Renal pelvis (tissue), 4 donors: ENCODE results near the gene CBX5. TPM values are rescaled to one million over a fixed set of nuclear protein-coding genes. Genes with fewer than 3 reads are reported as not detected.
"Not testable (repeated sequence)": the region's sequence is repeated elsewhere in the genome, so short reads cannot be mapped to it uniquely, and the experiment has no call there.

Experiments used
- DNase-seq: peaks from one replicate; pipeline ENCODE4 v3.0.0-alpha.2; 2013
- polyA plus RNA-seq, 3 donors: library from polyadenylated mRNA; unstranded; fragments of 120-200 nt; gene quantifications; one replicate each; pipeline ENCODE4 v1.2.1, GENCODE V29; 2013; ENCODE audit not compliant: insufficient read length in 3 of 3

Gene CBX5
- polyA plus RNA-seq, 3 donors, result 103 to 146 (median 132) TPM

- no peak for DNase-seq
These were observed 19.7 kb upstream of the CBX5 start for GRCh38 chr12:54299515-54300224.

GRCh38 chr12:54298904-54299303 is 19.0 kb upstream of the CBX5 start:
- no peak for DNase-seq

DNA sequence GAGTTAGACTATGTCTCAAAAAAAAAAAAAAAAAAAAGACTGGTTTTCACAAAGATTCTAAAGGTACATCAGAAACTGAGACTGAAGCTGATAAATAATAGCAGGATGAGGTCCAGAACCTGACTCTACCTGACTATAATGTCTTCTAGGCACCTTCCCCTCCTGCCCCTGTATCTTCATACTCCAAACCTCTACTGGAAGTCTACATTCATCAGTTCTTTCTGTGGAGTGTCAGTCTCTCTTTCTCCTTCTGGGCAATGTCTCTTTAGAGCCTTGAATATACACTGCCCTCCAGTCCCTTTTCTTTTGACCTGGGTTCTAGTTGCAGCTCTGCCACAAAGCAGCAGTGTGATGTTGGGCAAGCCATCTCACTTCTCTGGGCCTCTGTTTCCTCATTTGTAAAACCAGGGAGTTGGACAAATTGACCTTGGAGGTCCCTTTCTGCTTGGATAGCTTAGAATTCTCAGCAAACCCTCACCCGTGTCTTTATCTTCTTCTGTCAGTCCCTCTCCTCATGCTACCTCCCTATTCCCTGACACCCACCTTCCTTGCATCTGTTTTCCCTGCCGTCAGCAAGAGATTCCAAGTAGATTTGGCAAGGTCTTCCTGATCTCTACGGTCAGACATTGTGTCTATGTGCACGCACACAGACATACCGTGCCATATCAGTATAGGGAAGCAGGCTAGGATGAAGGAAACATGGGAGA is 16.6 kb upstream of the CBX5 start:
- no peak for DNase-seq

GRCh38 chr12:54294953-54295566 is 15.1 kb upstream of the CBX5 start:
- DNase-seq, result no peak

DNA sequence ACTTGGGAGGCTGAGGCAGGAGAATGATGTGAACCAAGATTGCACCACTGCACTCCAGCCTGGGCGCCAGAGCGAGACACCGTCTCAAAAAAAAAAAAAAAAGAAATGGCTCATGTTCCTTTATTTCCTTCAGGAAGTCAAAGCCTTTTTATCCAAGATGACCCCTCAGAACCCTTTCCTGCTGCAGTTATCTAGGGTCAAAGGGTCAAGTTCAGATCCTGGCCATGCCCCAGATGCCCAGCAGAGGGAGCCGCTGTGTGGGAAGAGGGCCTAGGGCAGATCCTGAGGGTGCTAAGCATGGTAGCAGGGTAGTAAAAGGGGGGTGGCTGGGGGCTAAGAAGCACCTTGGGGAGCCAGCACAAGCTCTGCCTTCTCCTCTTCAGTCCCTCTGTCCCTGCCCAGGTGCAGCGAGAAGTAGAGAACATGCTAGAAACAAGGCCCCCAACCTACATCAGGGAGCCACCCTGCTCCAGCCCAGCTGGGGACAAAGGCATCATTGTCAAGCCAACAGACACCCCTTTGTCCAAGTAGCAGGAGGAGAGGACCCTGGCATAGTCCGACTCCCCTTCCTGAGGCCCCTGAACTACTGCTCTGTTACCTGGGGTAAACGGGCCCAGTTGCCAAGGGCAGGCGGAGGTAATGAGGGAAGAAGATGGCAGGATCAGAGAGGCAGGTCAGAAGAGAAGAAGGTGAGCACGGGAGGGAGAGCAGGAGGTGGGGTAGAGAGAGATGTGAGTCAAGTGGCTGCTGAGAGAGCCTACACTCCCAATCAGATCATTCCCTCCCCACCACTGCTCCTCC is 14.4 kb upstream of the CBX5 start:
- no peak for DNase-seq

DNA sequence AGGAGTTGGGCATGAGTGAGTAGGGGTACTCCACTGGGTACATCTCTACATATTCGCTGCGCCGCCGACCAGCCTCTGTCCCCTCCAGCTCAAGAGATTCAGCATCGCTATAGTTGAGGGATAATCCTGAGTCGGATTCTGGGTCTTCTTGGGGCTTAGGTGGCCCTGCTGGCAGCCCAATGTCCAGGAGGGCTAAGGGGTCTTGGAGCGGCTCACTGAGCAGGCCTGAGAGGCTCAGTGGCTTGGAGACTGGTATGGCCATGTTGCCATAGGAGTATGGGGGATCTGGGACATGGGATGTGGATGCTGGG is 13.0 kb upstream of the CBX5 start:
- DNase-seq, result no peak

- DNase-seq, result no peak
These were observed 12.4 kb upstream of the CBX5 start for GRCh38 chr12:54292083-54292930.

DNA sequence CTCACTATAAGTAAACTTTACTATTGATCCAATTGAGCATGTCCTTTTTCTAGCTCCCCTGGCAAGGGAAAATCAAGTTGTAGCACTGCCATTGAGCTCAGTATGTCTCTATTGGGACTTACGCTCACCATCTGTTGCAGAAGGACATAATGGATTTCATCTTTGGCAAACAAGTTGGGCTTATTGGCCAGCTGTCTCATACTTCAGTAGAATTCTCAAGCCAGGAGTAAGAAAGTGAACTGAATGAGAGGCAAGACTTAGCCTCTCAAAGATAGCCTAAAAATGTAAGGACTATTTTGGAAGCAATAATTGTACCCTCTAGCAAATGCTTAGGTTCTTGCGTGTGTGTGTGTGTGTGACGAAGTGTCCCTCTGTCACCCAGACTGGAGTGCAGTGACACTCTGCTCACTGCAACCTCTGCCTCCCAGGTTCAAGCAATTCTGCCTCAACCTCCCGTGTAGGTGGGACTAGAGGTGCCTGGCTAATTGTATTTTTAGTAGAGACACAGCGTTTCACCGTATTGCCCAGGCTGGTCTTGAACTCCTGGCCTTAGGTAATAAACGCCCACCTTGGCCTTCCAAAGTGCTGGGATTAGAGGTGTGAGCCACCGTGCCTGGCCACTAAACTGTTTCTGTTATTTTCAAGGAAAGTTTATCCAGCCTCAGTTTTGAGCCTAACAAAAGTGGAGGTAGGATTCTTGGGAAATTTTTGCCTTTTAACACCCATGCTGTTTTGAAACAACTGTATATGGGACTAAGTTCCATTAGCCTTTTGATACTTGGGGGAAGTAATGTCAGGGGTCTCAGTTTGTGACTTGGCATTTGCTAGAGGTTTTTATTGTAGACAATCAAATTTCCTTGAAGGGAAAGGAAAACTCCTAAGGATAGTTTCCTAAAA is 7.6 kb upstream of the CBX5 start:
- DNase-seq, result no peak

- DNase-seq, result no peak
These were observed 6.4 kb upstream of the CBX5 start for GRCh38 chr12:54286042-54287030.

- DNase-seq, result no peak
These were observed 5.5 kb upstream of the CBX5 start for GRCh38 chr12:54285150-54286041.

DNA sequence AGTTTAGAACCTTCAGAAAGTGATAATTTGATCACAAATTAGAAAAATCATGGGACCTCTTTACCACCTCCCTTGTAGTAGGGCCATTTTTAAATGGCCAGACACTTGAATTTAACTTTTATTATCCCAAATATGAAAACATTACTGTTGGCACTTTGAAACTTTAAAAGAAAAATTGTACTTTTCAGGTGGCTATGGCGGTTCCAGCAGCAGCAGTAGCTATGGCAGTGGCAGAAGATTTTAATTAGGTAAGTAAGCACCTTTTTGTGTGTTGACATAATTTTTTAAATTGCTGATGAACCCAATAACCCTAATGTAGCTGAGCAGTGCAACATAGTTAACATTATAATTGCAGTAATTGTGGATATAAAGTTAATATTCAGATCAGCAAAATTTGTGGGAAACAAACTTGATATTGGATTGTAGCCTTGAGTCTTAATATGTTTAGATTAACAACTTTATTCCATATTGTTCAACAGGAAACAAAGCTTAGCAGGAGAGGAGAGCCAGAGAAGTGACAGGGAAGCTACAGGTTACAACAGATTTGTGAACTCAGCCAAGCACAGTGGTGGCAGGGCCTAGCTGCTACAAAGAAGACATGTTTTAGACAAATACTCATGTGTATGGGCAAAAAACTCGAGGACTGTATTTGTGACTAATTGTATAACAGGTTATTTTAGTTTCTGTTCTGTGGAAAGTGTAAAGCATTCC is 4.3 kb upstream of the CBX5 start:
- not testable (repeated sequence) for DNase-seq

- no peak for DNase-seq
These were observed 3.1 kb upstream of the CBX5 start for GRCh38 chr12:54282949-54283593.

GRCh38 chr12:54281694-54282093 is 1.8 kb upstream of the CBX5 start:
- not testable (repeated sequence) for DNase-seq

- DNase-seq, result not testable (repeated sequence)
These were observed 1.3 kb upstream of the CBX5 start for GRCh38 chr12:54281261-54281638.

DNA sequence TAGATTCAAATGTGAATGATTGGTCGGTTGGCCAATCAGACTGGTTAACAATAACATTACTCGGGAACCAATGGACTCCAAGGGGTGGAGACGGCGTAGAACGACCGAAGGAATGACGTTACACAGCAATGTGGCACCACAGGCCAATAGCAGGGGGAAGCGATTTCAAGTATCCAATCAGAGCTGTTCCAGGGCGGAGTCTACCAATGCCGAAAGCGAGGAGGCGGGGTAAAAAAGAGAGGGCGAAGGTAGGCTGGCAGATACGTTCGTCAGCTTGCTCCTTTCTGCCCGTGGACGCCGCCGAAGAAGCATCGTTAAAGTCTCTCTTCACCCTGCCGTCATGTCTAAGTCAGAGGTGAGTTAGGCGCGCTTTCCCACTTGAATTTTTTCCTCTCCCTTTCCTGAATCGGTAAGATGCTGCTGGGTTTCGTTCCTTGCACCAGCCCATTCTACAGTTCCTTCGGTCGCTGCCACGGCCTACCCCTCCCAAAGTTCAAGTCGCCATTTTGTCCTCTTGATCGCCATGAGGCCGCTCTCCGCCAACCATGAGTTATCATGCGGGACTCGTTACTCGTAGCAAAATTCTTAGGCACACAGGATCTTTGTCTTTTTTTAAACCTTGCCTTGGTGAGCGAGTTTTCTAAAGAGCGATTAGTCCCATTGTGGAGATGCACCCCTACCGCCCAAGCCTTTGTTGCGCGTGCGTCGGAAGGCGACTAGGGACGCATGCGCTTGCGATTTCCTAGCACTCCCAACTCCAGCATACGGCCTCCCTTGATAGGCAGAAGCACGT is 742 bp upstream of the CBX5 start, which contains the start of gene HNRNPA1:
HNRNPA1 (plus strand) TSS at position 259 of the 793 bp plus-strand sequence; CDS start at position 341, 82 bp downstream.
- peak; percentile 100 for DNase-seq

DNA sequence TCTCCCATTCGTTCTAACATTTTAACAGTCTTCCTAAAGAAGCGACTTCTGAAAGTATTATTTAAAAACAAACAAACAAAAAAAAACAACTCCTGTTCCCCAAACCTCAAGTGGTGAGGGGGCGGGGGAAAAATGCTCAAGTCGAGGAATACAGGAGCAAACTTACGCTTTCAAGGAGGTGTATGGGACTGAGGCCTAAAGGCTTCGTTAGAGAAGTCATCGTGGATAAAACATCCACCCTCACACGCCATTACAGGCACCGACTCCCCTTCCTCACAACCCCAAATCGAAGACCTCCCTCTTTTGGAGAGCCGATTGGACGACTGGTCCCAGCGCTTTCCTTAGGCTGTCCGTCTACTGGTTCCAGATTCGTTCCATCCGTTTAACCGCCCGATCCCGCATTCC is 693 bp downstream of the CBX5 start:
- DNase-seq, result no peak
